Measurements from ENCODE around the gene CNNM4.

The CNNM4 gene

DNA sequence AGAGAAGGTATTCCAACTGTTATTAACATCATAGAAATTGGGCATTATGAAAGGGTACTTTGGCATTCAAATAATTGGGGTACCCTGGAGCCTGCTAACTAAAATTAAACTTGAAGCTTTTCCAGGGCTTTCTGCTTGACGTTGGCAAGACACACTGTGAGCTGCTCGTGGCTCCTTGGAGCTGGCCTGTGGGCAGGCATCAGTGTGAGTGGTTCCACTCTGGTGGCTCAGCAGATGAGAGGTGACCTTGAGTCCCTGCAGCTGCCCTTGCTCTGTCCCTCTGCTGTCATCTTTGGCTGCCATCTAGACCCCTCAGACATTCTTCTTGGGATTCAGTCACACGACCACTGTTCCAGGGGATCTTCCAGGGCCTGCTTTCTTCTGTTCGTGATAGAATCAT is 62.1 kb downstream of the CNNM4 start:
- Mint-ChIP-seq H3K27ac (no peak overlapping the region), H3K27me3 (ENCODE audit: low read depth, poor library complexity) (no peaks in the 10 kb centered on the region), H3K4me3 (no peak overlapping the region), H3K36me3 (ENCODE audit: low read depth) (peaks cover 36% of the 10 kb centered on the region), H3K9me3 (no peaks in the 10 kb centered on the region), H3K4me1 (peaks cover 56% of the 10 kb centered on the region)
- TF ChIP-seq, protein P1, sequence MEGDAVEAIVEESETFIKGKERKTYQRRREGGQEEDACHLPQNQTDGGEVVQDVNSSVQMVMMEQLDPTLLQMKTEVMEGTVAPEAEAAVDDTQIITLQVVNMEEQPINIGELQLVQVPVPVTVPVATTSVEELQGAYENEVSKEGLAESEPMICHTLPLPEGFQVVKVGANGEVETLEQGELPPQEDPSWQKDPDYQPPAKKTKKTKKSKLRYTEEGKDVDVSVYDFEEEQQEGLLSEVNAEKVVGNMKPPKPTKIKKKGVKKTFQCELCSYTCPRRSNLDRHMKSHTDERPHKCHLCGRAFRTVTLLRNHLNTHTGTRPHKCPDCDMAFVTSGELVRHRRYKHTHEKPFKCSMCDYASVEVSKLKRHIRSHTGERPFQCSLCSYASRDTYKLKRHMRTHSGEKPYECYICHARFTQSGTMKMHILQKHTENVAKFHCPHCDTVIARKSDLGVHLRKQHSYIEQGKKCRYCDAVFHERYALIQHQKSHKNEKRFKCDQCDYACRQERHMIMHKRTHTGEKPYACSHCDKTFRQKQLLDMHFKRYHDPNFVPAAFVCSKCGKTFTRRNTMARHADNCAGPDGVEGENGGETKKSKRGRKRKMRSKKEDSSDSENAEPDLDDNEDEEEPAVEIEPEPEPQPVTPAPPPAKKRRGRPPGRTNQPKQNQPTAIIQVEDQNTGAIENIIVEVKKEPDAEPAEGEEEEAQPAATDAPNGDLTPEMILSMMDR (IDR thresholded peaks at IDR 0.05): no peak
- DNase-seq: no peak

DNA sequence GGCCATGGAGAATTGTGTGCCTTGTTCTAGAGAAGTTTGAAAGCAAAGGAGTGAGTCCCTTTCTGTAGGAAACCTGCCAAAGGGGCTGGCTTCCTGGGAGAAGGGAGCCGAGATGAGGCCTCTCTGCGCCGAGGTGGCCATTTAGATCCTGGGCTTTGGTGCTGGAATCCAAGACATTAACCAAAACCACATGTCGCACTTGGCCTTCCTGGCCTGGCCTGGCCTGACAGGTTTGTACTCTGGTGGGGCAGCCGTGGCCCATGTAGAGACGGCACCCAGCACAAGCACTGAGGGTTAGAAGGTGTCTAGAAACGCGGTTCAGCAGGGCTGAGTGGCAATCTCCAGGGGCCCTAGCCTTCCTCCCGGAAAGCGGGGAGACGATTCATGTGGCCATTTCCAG is 62.5 kb downstream of the CNNM4 start:
- DNase-seq: no peak
- H3K4me3 Mint-ChIP-seq: no peak overlapping the region
- peaks cover 39% of the 10 kb centered on the region for H3K36me3 Mint-ChIP-seq (ENCODE audit: low read depth)
- H3K27me3 Mint-ChIP-seq (ENCODE audit: low read depth, poor library complexity): no peaks in the 10 kb centered on the region
- H3K9me3 Mint-ChIP-seq: no peaks in the 10 kb centered on the region
- peaks cover 52% of the 10 kb centered on the region for H3K4me1 Mint-ChIP-seq
- H3K27ac Mint-ChIP-seq: no peak overlapping the region
- TF ChIP-seq, protein P1 (IDR thresholded peaks at IDR 0.05): no peak

DNA sequence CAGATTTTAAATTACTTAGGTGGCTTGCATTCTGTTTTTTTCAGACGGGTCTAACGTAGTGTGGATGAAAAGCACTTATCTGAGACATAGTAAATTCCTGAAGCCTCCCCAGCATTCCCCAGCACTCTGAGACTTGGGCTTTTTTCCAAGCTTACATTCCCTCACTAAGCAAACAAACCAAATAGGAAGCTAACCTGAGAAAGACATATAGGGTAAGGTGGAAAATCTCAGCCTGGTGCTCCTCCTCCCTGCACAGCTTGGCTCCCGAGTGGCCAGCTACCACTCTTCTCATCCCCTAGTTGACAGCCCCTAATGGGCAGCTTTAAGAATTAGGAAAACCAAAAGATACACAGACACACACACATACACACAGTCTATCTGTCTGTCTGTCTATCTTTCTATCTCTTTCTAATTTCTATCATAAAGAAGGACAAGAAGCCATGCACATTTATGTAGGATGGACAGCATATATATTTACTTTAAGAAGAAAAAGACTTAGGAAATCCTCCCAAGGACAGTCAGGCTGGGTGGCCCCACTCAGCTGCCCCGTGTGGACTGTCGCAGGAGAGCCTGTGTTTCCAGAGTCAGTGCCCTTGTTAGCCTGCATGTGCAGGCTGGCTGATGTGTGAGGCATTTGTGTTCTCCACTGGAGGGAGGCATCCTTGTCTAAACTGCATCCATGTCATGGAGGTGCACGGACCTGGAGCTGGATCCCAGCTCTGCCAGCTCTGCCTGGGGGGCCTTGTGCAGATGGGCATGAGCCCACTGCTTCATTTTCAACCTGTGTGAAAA is 63.6 kb downstream of the CNNM4 start:
- Mint-ChIP-seq H3K27me3 (ENCODE audit: low read depth, poor library complexity) (no peaks in the 10 kb centered on the region), H3K27ac (no peak overlapping the region), H3K4me1 (peaks cover 41% of the 10 kb centered on the region), H3K4me3 (no peak overlapping the region), H3K9me3 (no peaks in the 10 kb centered on the region), H3K36me3 (ENCODE audit: low read depth) (peaks cover 43% of the 10 kb centered on the region)
- TF ChIP-seq, protein P1 (IDR thresholded peaks at IDR 0.05): no peak
- no peak for DNase-seq

DNA sequence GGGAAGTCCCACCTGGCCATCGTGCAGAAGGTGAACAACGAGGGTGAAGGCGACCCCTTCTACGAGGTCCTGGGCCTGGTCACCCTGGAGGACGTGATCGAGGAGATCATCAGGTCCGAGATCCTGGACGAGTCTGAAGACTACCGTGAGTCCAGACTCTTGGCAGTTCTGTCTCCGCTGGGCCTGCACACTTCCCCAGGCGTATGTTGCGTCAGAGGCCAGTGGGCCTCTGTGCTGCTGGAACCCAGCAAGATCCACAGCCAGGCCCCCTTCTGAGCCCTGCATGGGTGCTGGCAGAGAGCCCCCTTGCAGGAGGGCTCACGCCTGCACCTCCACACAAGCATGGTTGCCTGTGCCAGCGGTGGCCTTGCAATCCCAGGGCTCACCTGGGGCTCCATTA is 64.4 kb downstream of the CNNM4 start:
- Mint-ChIP-seq H3K27ac (no peak overlapping the region), H3K4me3 (no peak overlapping the region), H3K27me3 (ENCODE audit: low read depth, poor library complexity) (no peaks in the 10 kb centered on the region), H3K4me1 (peaks cover 34% of the 10 kb centered on the region), H3K36me3 (ENCODE audit: low read depth) (peaks cover 44% of the 10 kb centered on the region), H3K9me3 (no peaks in the 10 kb centered on the region)
- TF ChIP-seq, protein P1 (IDR thresholded peaks at IDR 0.05): no peak
- DNase-seq: no peak

DNA sequence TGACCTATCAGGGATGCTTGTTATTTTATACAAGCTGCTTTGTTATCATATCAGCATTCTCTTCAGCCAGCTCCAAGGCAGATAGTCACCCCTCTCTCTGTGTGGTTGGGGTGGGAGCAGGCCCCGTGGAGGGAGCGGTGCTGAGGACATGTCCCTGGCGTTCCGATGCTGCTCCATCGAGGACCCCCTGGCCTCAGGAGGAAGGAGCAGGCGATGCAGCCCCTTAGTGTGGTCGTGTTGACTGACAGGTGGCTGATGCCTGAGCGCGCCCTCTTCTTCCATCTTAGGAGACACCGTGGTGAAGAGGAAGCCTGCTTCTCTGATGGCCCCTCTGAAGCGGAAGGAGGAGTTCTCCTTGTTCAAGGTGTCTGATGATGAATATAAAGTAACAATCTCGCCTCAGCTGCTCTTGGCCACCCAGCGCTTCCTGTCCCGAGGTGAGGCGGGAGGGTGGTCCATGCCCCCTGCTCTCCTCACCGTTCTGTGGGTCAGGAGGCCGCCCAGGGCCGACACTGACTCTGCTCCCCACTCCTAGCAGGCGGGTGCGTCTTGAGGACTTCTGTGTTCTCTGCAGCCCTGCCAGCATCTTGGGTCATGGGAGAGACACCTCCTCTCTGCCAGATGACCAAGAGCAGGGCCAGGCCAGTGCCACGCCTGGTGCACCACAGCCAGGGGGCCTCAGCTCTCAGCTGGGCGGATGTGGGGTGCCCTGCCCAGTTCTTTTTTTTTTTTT is 66.0 kb downstream of the CNNM4 start:
- no peak for DNase-seq
- Mint-ChIP-seq H3K36me3 (ENCODE audit: low read depth) (peaks cover 48% of the 10 kb centered on the region), H3K27ac (no peak overlapping the region), H3K4me3 (no peak overlapping the region), H3K27me3 (ENCODE audit: low read depth, poor library complexity) (peaks cover 2% of the 10 kb centered on the region), H3K9me3 (no peaks in the 10 kb centered on the region), H3K4me1 (peaks cover 28% of the 10 kb centered on the region)
- TF ChIP-seq, protein P1 (IDR thresholded peaks at IDR 0.05): no peak

Measured in nephron progenitor cell (in vitro differentiated cells).